GM12878 (cell line): ENCODE measurements around the gene TSPO. TPM values are rescaled to one million over a fixed set of nuclear protein-coding genes. Genes with fewer than 3 reads are reported as not detected.
"Not testable (repeated sequence)": the region's sequence is repeated elsewhere in the genome, so short reads cannot be mapped to it uniquely, and the experiment has no call there.

Experiments
- ATAC-seq: fragments of 200-7000 bp; cut with Tn5 transposase; 3 replicates; pipeline ENCODE4 v1.9.1; 2020; ENCODE audit warnings: mild to moderate bottlenecking, moderate library complexity
- BruUV-seq: library from RNA; stranded (reverse); fragments of 400-500 nt; replicated peaks from 2 replicates; lab custom pipeline; 2021; lab: Mats Ljungman, UMichigan
- CTCF ChIA-PET: fragments of 300-600 bp; sonication (Branson Sonifier 250); formaldehyde crosslinking; extraction: SDS; loops from one replicate; lab custom pipeline; 2021; ENCODE audit warnings: inconsistent platforms; lab: Yijun Ruan, JAX
- POLR2A ChIA-PET: fragments of 350-600 bp; formaldehyde crosslinking; extraction: SDS; loops from one replicate; lab custom pipeline; 2021; ENCODE audit warnings: inconsistent platforms; lab: Charles Lee
- RAD21 ChIA-PET: fragments of 300-600 bp; sonication (Branson Sonifier 250); formaldehyde crosslinking; loops from one replicate; lab custom pipeline; 2023; ENCODE audit warnings: antibody characterized with exemption; ENCODE audit not compliant: unreplicated experiment; lab: Charles Lee
- SMC1A ChIA-PET: fragments of 300-600 bp; sonication (Branson Sonifier 250); formaldehyde crosslinking; loops from one replicate; lab custom pipeline; 2023; ENCODE audit not compliant: unreplicated experiment, uncharacterized antibody; lab: Charles Lee
- DNase-seq: peaks from one replicate; pipeline ENCODE4 v3.0.0-alpha.2; 2011; ENCODE audit warnings: low read depth, low spot score
- FAIRE-seq: peaks from 3 replicates; lab custom pipeline; 2011; peaks lifted over from hg19 to GRCh38; lab: Jason Lieb, UNC
- H2AFZ ChIP-seq: 2 replicates; pipeline ENCODE4 v1.6.0; 2011; ENCODE audit warnings: low read depth, low read length, control low read depth; ENCODE audit not compliant: control insufficient read depth
- H3K27ac ChIP-seq: 2 replicates; pipeline ENCODE4 v1.5.1; 2011; ENCODE audit warnings: control low read depth; ENCODE audit not compliant: control insufficient read depth, insufficient read depth
- H3K27me3 ChIP-seq, 2 experiments: replicated peaks in 1 of 2; 2 replicates each; pipeline versions ENCODE4 v1.6.0 to v1.6.1; 2011; ENCODE audit warnings: low read length in 1 of 2; ENCODE audit not compliant: control insufficient read depth in 2 of 2, insufficient read depth in 2 of 2
- H3K36me3 ChIP-seq, 2 experiments: 2 replicates each; pipeline ENCODE4 v1.5.1; 2011; ENCODE audit warnings: low read length in 1 of 2; ENCODE audit not compliant: control insufficient read depth in 2 of 2, insufficient read depth in 2 of 2
- H3K4me1 ChIP-seq: 2 replicates; pipeline ENCODE4 v1.6.1; 2011; ENCODE audit warnings: mild to moderate bottlenecking, low read length, moderate library complexity, mixed read lengths; ENCODE audit not compliant: control insufficient read depth, insufficient read depth
- H3K4me2 ChIP-seq: 2 replicates; pipeline ENCODE4 v1.6.0; 2011; ENCODE audit warnings: control low read depth; ENCODE audit not compliant: control insufficient read depth, insufficient read depth
- H3K4me3 ChIP-seq: fragments of 200-600 bp; sonication (generic); 2 replicates; pipeline ENCODE4 v1.5.1; 2016
- H3K79me2 ChIP-seq: 2 replicates; pipeline ENCODE4 v1.6.0; 2011; ENCODE audit warnings: low read length; ENCODE audit not compliant: control insufficient read depth, insufficient read depth
- H3K9ac ChIP-seq: 2 replicates; pipeline ENCODE4 v1.8.0; 2011; ENCODE audit warnings: low read length, control low read depth, mixed read lengths; ENCODE audit not compliant: control insufficient read depth, insufficient read depth
- H3K9me3 ChIP-seq: replicated peaks from 3 replicates; pipeline ENCODE4 v1.5.1; 2011; ENCODE audit warnings: mild to moderate bottlenecking, low read length; ENCODE audit not compliant: control insufficient read depth, insufficient read depth
- H4K20me1 ChIP-seq: 2 replicates; pipeline ENCODE4 v1.6.0; 2011; ENCODE audit not compliant: control insufficient read depth, insufficient read depth
- BACH1 ChIP-seq: fragments of 450-650 bp; IDR thresholded peaks from 2 replicates; pipeline ENCODE4 v1.6.1; 2017; ENCODE audit warnings: mild to moderate bottlenecking, borderline replicate concordance
- CBFB ChIP-seq: IDR thresholded peaks from 2 replicates; pipeline ENCODE4 v1.6.1; 2016; ENCODE audit warnings: antibody characterized with exemption, low read depth
- ETV6 ChIP-seq, 2 experiments: fragments of 450-650 bp in 1 of 2; IDR thresholded peaks in 1 of 2; conservative IDR thresholded peaks in 1 of 2; 2 replicates each; pipeline ENCODE4 v1.6.1; 2014; ENCODE audit warnings: antibody characterized with exemption in 1 of 2, borderline replicate concordance in 1 of 2, low read depth in 1 of 2, mild to moderate bottlenecking in 1 of 2, moderate library complexity in 1 of 2
- MYB ChIP-seq: fragments of 150-350 bp; IDR thresholded peaks from 2 replicates; pipeline ENCODE4 v1.6.1; 2014; ENCODE audit warnings: mild to moderate bottlenecking, low read depth, low read length, borderline replicate concordance
- NFYA ChIP-seq: IDR thresholded peaks from 2 replicates; pipeline ENCODE4 v1.6.1; 2011; ENCODE audit warnings: low read depth, mild to moderate bottlenecking, low read length, improper control_type of control experiment, borderline replicate concordance
- RAD21 ChIP-seq: IDR thresholded peaks from 2 replicates; pipeline ENCODE4 v1.6.1; 2011; ENCODE audit warnings: mild to moderate bottlenecking, low read depth, low read length, moderate library complexity; ENCODE audit not compliant: insufficient read depth
- RUNX3 ChIP-seq: IDR thresholded peaks from 2 replicates; pipeline ENCODE4 v1.6.1; 2012; ENCODE audit warnings: low read length, inconsistent platforms
- SRF ChIP-seq, 2 experiments: IDR thresholded peaks; 2 replicates each; pipeline ENCODE4 v1.6.1; 2011; ENCODE audit warnings: low read depth in 2 of 2, low read length in 2 of 2, mild to moderate bottlenecking in 1 of 2, moderate library complexity in 1 of 2
- SUZ12 ChIP-seq: fragments of 200-600 bp; sonication (generic); IDR thresholded peaks from one replicate; pipeline ENCODE4 v1.6.1; 2018; ENCODE audit warnings: antibody characterized with exemption, mild to moderate bottlenecking; ENCODE audit not compliant: unreplicated experiment
- ZBED1 ChIP-seq: IDR thresholded peaks from 2 replicates; pipeline ENCODE4 v1.6.1; 2016; ENCODE audit warnings: borderline replicate concordance
- ZNF207 ChIP-seq: fragments of 450-650 bp; IDR thresholded peaks from 2 replicates; pipeline ENCODE4 v1.6.1; 2014; ENCODE audit warnings: antibody characterized with exemption, mild to moderate bottlenecking, borderline replicate concordance
- WGBS: methylation state at CpG from one replicate; pipeline ENCODE4 v1.1.6; 2016; ENCODE audit warnings: low lambda C conversion rate; ENCODE audit not compliant: insufficient replicate concordance, insufficient coverage; ENCODE audit errors: missing lambda C conversion rate; 5-methylcytosine and 5-hydroxymethylcytosine counted together
- in situ Hi-C: fragments of 300-500 bp; cut with MboI; formaldehyde crosslinking; loops from 9 replicates; pipeline ENCODE4 v1.14.3; 2018; ENCODE audit warnings: mixed read lengths
- intact Hi-C: fragments of 100-400 bp; cut with micrococcal nuclease; formaldehyde crosslinking; loops from one replicate; pipeline ENCODE4 v1.14.2; 2022; ENCODE audit not compliant: unreplicated experiment
- polyA plus RNA-seq, 11 experiments: library from polyadenylated mRNA; depleted of rRNA in 4 of 11; unstranded in 6 of 11; stranded (reverse) in 5 of 11; fragments of >200 nt; fragmentation: Nextera tagmentation in 4 of 11; fragmentation: Illumina TruSeq in 1 of 11; extraction: Ambion mirVana in 4 of 11; extraction: Trizol in 1 of 11; gene quantifications; 1 replicate in 1 of 11; 2 replicates in 10 of 11; pipeline versions ENCODE4 v1.2.1 to v1.2.3, GENCODE V29; 2011 to 2016; ENCODE audit warnings: inconsistent platforms in 2 of 11, missing spikeins in 2 of 11, low read depth in 1 of 11
- total RNA-seq, 4 experiments: library from RNA; depleted of rRNA in 3 of 4; stranded (reverse); fragments of >200 nt in 3 of 4; fragmentation: Illumina TruSeq in 1 of 4; extraction: Trizol in 1 of 4; gene quantifications; 2 replicates each; pipeline versions ENCODE4 v1.2.1 to v1.2.3, GENCODE V29; 2013 to 2021
- TF ChIP-seq, protein P1 (sequence below): fragments of 450-650 bp; IDR thresholded peaks from 2 replicates; pipeline ENCODE4 v1.6.1; 2017; ENCODE audit warnings: antibody characterized with exemption, mild to moderate bottlenecking, moderate library complexity

TSPO gene
- total and polyA plus RNA-seq, 10 of the 15 experiments (the other 5 are each of a cell fraction or from before 2014, with no cell fraction given), result 1.4 to 50.5 (median 18.8) TPM

DNA sequence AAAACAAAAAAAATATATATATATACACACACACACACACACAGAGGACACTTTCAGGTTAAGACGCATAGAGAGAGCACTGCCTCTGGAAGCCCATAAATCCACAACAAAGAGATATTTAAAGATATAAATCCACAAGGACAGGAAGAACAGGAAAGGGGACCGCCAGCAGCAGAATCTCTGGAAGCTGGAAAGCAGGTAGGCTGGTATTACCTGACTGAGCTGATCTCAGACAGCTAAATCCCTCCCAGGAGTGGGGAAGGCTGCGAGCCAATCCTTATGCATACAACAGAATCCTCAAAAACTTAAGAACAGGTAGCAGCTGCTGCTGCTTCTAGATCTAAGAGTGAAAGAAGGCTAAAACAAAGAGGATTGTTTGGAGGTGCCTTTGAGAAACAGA, 6.4 kb upstream of the TSPO start (continued):
- TF ChIP-seq, protein P1, sequence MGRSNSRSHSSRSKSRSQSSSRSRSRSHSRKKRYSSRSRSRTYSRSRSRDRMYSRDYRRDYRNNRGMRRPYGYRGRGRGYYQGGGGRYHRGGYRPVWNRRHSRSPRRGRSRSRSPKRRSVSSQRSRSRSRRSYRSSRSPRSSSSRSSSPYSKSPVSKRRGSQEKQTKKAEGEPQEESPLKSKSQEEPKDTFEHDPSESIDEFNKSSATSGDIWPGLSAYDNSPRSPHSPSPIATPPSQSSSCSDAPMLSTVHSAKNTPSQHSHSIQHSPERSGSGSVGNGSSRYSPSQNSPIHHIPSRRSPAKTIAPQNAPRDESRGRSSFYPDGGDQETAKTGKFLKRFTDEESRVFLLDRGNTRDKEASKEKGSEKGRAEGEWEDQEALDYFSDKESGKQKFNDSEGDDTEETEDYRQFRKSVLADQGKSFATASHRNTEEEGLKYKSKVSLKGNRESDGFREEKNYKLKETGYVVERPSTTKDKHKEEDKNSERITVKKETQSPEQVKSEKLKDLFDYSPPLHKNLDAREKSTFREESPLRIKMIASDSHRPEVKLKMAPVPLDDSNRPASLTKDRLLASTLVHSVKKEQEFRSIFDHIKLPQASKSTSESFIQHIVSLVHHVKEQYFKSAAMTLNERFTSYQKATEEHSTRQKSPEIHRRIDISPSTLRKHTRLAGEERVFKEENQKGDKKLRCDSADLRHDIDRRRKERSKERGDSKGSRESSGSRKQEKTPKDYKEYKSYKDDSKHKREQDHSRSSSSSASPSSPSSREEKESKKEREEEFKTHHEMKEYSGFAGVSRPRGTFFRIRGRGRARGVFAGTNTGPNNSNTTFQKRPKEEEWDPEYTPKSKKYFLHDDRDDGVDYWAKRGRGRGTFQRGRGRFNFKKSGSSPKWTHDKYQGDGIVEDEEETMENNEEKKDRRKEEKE, result no peak
- no peak for TF ChIP-seq NFYA
- TF ChIP-seq RUNX3, result no peak
- no peak for TF ChIP-seq ZNF207
- TF ChIP-seq CBFB, result no peak
- TF ChIP-seq BACH1, result no peak
- no peak for TF ChIP-seq ETV6 (conservative IDR thresholded peaks at IDR 0.05 in 1 of 2, IDR thresholded peaks at IDR 0.05 in 1 of 2; ENCODE audit: borderline replicate concordance in 1 of 2, low read depth in 1 of 2)
- TF ChIP-seq MYB, result no peak
- no peak for TF ChIP-seq ZBED1
- TF ChIP-seq SRF (IDR thresholded peaks at IDR 0.05; ENCODE audit: low read depth in 2 of 2, low read length in 2 of 2), result no peak
- TF ChIP-seq SUZ12, result no peak
- TF ChIP-seq RAD21, result no peak

DNA sequence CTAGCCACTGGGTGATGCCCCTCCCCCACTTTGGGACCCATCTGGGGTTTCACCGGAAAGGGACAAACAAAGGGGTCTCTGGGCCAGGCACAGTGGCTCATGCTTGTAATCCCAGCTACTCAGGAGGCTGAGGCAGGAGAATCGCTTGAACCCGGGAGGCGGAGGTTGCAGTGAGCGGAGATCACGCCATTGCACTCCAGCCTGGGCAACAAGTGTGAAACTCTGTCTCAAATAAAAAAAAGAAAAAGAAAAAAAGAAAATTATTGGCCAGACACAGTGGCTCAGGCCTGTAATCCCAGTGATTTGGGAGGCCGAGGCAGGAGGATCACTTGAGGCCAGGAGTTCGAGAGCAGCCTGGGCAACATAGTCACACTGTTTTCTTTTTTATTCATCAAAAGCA, 6.0 kb upstream of the TSPO start:
- SMC1A ChIA-PET, result interaction anchor here (1.3 kb wide), 1 partner anchor 27 kb away, joined by 3 read pairs; no protein-coding TSS in a partner anchor
- H3K4me1 ChIP-seq, result peaks cover 17% of the 10 kb centered on the region
- H3K27me3 ChIP-seq, intact Hi-C loops, RAD21 ChIA-PET, in situ Hi-C loops, ATAC-seq, H2AFZ ChIP-seq, BruUV-seq, CTCF ChIA-PET, DNase-seq, H3K4me2 ChIP-seq, H3K4me3 ChIP-seq, FAIRE-seq, H3K79me2 ChIP-seq, H4K20me1 ChIP-seq, H3K9me3 ChIP-seq, H3K36me3 ChIP-seq, H3K9ac ChIP-seq, H3K27ac ChIP-seq: not testable (repeated sequence)
- WGBS, result 84% methylated on average over 8 of the region's 8 CpGs
- POLR2A ChIA-PET, result interaction anchor here (0.7 kb wide), 1 partner anchor 318 kb away, joined by 3 read pairs; no protein-coding TSS in a partner anchor

DNA sequence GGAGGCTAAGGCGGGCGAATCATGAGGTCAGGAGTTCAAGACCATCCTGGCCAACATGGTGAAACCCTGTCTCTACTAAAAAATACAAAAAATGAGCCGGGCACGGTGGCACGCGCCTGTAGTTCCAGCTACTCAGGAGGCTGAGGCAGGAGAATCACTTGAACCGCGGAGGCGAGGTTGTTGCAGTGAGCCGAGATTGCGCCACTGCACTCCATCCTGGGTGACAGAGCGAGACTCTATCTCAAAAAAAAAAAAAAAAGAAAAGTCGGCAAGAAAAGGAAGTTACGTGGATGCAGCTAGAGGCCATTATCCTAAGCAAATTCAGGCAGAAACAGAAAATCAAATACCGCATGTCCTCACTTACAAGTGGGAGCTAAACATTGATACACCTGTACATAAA, 5.0 kb upstream of the TSPO start:
- FAIRE-seq, CTCF ChIA-PET: not testable (repeated sequence)

More for the DNA sequence above, 5.0 kb upstream of the TSPO start:
- Histone ChIP-seq H2AFZ (peak overlapping the region; percentile 28; the same call in 1 of the 2 replicates), H3K4me1 (peaks cover 17% of the 10 kb centered on the region)
- POLR2A ChIA-PET, result interaction anchor here (0.7 kb wide), 1 partner anchor 319 kb away, joined by 3 read pairs; no protein-coding TSS in a partner anchor
- in situ Hi-C loops, H3K4me2 ChIP-seq, SMC1A ChIA-PET, H3K79me2 ChIP-seq, H3K27ac ChIP-seq, H4K20me1 ChIP-seq, H3K9ac ChIP-seq, BruUV-seq, ATAC-seq, H3K4me3 ChIP-seq, H3K36me3 ChIP-seq, H3K9me3 ChIP-seq, H3K27me3 ChIP-seq, DNase-seq, intact Hi-C loops: not testable (repeated sequence)
- RAD21 ChIA-PET, result interaction anchor here (0.8 kb wide), 1 partner anchor 60 kb away, joined by 3 read pairs; no protein-coding TSS in a partner anchor
- 91% methylated on average over 9 of the region's 15 CpGs for WGBS
